RPMI8226 (cell line): ENCODE results near the gene CASP8.
"Not testable (repeated sequence)": the region's sequence is repeated elsewhere in the genome, so short reads cannot be mapped to it uniquely, and the experiment has no call there.

Source experiments
- DNase-seq: peaks from one replicate; pipeline ENCODE4 v3.0.0-alpha.2; 2015

CASP8 gene

GRCh38 chr2:201273330-201273983, 13.1 kb downstream of the CASP8 start:
- no peak for DNase-seq

- DNase-seq: no peak
Observed at GRCh38 chr2:201275069-201275468, 14.7 kb downstream of the CASP8 start.

- no peak for DNase-seq
Observed at GRCh38 chr2:201275990-201276389, 15.7 kb downstream of the CASP8 start.

- no peak for DNase-seq
Observed at GRCh38 chr2:201276511-201276910, 16.2 kb downstream of the CASP8 start.

GRCh38 chr2:201279079-201279478, 18.7 kb downstream of the CASP8 start:
- no peak for DNase-seq

- no peak for DNase-seq
Observed at GRCh38 chr2:201280191-201281040, 20.1 kb downstream of the CASP8 start.

- no peak for DNase-seq
Observed at GRCh38 chr2:201285499-201285898, 25.2 kb downstream of the CASP8 start.

GRCh38 chr2:201290457-201291148, 30.3 kb downstream of the CASP8 start:
- DNase-seq: not testable (repeated sequence)

GRCh38 chr2:201298462-201299052, 38.2 kb downstream of the CASP8 start:
- DNase-seq: no peak

- not testable (repeated sequence) for DNase-seq
Observed at GRCh38 chr2:201299929-201300328, 39.6 kb downstream of the CASP8 start.

- DNase-seq: no peak
Observed at GRCh38 chr2:201307876-201308275, 47.5 kb downstream of the CASP8 start.

GRCh38 chr2:201308914-201309313, 48.6 kb downstream of the CASP8 start:
- no peak for DNase-seq

- no peak for DNase-seq
Observed at GRCh38 chr2:201313362-201313761, 53.0 kb downstream of the CASP8 start.

- no peak for DNase-seq
Observed at GRCh38 chr2:201319511-201319910, 59.2 kb downstream of the CASP8 start.

GRCh38 chr2:201320257-201320656, 59.9 kb downstream of the CASP8 start:
- no peak for DNase-seq

GRCh38 chr2:201320701-201321100, 60.4 kb downstream of the CASP8 start:
- DNase-seq: peak; percentile 28

GRCh38 chr2:201322772-201323171, 62.4 kb downstream of the CASP8 start:
- no peak for DNase-seq

GRCh38 chr2:201327678-201328077, 67.3 kb downstream of the CASP8 start:
- no peak for DNase-seq

- no peak for DNase-seq
Observed at GRCh38 chr2:201329409-201329808, 69.1 kb downstream of the CASP8 start.
